A549 treated with dexamethasone at 1 μM for 4 hours (cell line): ENCODE data around the gene RERGL. TPM values are rescaled to one million over a fixed set of nuclear protein-coding genes. Genes with fewer than 3 reads are reported as not detected.

Source experiments
- total RNA-seq: library from RNA; stranded (reverse); fragments of 200-300 nt; extraction: Qiagen RNA extraction; gene quantifications from 5 replicates; pipeline ENCODE4 v1.2.3, GENCODE V29; 2022

RERGL gene
- total RNA-seq = not detected in 5 replicates

GRCh38 chr12:18090093-18090492 lies at the start of gene RERGL:
RERGL (minus strand) TSS chr12:18090193; CDS start chr12:18090140, 53 bp downstream.

Other genes with a start within 250 kb of the RERGL start
- gene PIK3C2G, start 171.3 kb upstream of the RERGL start, total RNA-seq = 0.02 TPM in 1 of 5 replicates, not detected in the others